ENCODE data around the gene ADARB2.

Gene ADARB2

DNA sequence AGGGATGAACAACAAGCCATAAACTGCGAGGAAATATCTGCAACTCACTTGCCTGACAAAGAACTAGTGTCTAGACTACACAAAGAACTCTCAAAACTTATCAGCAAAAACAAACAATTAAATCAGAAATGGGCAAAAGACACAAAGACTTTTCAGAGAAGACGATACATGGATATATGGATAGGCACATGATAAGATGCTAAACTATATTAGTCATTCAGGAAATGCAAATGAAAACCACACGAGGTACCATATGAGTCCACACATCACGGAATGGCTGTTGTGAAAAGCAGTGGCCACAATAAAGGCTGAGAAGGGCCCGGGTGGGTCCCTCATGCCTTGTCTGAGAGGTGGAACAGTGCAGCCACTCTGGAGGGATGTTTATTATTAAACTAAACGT, 413.4 kb downstream of the ADARB2 start:
- Histone ChIP-seq H3K27ac (ENCODE audit: low read depth, low read length) (no peak overlapping the region), H3F3A (ENCODE audit: control insufficient read depth, insufficient read depth) (no peaks in the 10 kb centered on the region), H3K4me1 (ENCODE audit: control insufficient read depth, low read length) (no peaks in the 10 kb centered on the region), H3K9me2 (replicated peaks; ENCODE audit: control insufficient read depth, low read length) (no peaks in the 10 kb centered on the region), H4K20me1 (ENCODE audit: control insufficient read depth, insufficient read depth, low read depth, low read length) (no peaks in the 10 kb centered on the region), H3K9me3 (ENCODE audit: control insufficient read depth, insufficient read depth, low read length) (peaks cover 5% of the 10 kb centered on the region; the same call in 1 of the 2 replicates), H3K27me3 (ENCODE audit: control insufficient read depth, low read length) (peaks cover 13% of the 10 kb centered on the region), H3K4me2 (ENCODE audit: low read length) (no peak overlapping the region), H3K4me3 (ENCODE audit: low read length) (no peak overlapping the region), H3K36me3 (ENCODE audit: control insufficient read depth, low read length) (no peaks in the 10 kb centered on the region), H3K79me2 (ENCODE audit: control insufficient read depth, low read length) (no peaks in the 10 kb centered on the region)
- TF ChIP-seq, protein P1, sequence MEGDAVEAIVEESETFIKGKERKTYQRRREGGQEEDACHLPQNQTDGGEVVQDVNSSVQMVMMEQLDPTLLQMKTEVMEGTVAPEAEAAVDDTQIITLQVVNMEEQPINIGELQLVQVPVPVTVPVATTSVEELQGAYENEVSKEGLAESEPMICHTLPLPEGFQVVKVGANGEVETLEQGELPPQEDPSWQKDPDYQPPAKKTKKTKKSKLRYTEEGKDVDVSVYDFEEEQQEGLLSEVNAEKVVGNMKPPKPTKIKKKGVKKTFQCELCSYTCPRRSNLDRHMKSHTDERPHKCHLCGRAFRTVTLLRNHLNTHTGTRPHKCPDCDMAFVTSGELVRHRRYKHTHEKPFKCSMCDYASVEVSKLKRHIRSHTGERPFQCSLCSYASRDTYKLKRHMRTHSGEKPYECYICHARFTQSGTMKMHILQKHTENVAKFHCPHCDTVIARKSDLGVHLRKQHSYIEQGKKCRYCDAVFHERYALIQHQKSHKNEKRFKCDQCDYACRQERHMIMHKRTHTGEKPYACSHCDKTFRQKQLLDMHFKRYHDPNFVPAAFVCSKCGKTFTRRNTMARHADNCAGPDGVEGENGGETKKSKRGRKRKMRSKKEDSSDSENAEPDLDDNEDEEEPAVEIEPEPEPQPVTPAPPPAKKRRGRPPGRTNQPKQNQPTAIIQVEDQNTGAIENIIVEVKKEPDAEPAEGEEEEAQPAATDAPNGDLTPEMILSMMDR (IDR thresholded peaks at IDR 0.05; ENCODE audit: low read depth, low read length, poor library complexity, severe bottlenecking), result no peak
- no peak for TF ChIP-seq EZH2phosphoT487 (IDR thresholded peaks at IDR 0.05; ENCODE audit: borderline replicate concordance, low read length)

DNA sequence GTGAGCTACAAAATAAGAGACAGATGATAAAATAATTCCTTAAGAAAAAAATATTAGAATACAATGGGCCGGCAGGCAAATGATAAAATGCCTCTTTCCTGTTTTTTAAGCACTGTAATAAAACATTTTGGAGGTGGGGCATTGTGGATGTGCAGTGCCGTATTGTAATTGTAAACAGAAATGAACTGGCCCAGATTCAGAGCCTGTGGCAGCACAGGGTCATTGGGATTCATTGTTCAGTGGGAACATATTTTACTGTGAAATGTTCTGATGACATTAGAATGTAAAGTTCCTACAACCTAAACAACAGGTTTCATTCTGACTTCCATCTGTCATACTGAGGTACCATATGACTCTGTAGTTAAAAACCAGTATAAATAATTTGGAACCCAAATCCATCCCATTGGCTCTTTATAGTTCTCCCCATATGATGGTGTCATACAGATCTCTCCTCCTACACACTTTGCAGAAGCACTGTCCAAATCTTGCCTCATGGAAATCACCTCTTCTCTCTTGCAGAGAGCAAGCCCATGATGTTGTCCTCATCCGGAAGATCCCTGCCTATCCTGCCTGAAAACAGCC, 416.5 kb downstream of the ADARB2 start:
- no peaks in the 10 kb centered on the region for H3K36me3 ChIP-seq (ENCODE audit: control insufficient read depth, low read length)
- TF ChIP-seq, protein P1 (IDR thresholded peaks at IDR 0.05; ENCODE audit: low read depth, low read length, poor library complexity, severe bottlenecking), result no peak
- no peak for TF ChIP-seq EZH2phosphoT487 (IDR thresholded peaks at IDR 0.05; ENCODE audit: borderline replicate concordance, low read length)

DNA sequence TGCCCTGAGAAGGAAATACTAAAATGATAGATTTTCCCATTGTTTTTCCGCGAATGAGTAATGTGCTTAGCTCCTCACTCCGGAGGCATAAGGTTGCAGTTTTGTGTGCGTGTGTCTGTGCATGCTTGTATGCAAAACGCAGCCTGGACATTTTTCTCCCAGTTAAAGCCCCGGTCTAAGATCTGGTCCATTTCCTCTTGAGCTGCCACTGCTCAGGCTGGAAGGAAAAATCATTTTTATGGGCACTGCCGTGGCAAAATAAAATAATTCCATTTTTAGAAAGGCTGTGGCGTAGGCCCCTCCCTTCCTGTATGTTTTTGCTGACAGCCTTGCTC, 420.5 kb downstream of the ADARB2 start:
- Histone ChIP-seq H3K4me3 (ENCODE audit: low read length) (no peak overlapping the region), H3K79me2 (ENCODE audit: control insufficient read depth, low read length) (no peaks in the 10 kb centered on the region), H3K9me2 (replicated peaks; ENCODE audit: control insufficient read depth, low read length) (no peaks in the 10 kb centered on the region), H3K9me3 (ENCODE audit: control insufficient read depth, insufficient read depth, low read length) (no peaks in the 10 kb centered on the region), H3F3A (ENCODE audit: control insufficient read depth, insufficient read depth) (no peaks in the 10 kb centered on the region), H3K36me3 (ENCODE audit: control insufficient read depth, low read length) (no peaks in the 10 kb centered on the region), H4K20me1 (ENCODE audit: control insufficient read depth, insufficient read depth, low read depth, low read length) (no peaks in the 10 kb centered on the region), H3K27me3 (ENCODE audit: control insufficient read depth, low read length) (no peaks in the 10 kb centered on the region; the same call in 1 of the 2 replicates), H3K4me2 (ENCODE audit: low read length) (no peak overlapping the region), H3K4me1 (ENCODE audit: control insufficient read depth, low read length) (no peaks in the 10 kb centered on the region), H3K27ac (ENCODE audit: low read depth, low read length) (no peak overlapping the region)
- TF ChIP-seq EZH2phosphoT487 (IDR thresholded peaks at IDR 0.05; ENCODE audit: borderline replicate concordance, low read length), result no peak
- TF ChIP-seq, protein P1 (IDR thresholded peaks at IDR 0.05; ENCODE audit: low read depth, low read length, poor library complexity, severe bottlenecking), result no peak

More for the DNA sequence above, 416.5 kb downstream of the ADARB2 start:
- Histone ChIP-seq H3K27ac (ENCODE audit: low read depth, low read length) (no peak overlapping the region), H3K4me1 (ENCODE audit: control insufficient read depth, low read length) (no peaks in the 10 kb centered on the region), H3K79me2 (ENCODE audit: control insufficient read depth, low read length) (no peaks in the 10 kb centered on the region), H3F3A (ENCODE audit: control insufficient read depth, insufficient read depth) (no peaks in the 10 kb centered on the region), H4K20me1 (ENCODE audit: control insufficient read depth, insufficient read depth, low read depth, low read length) (no peaks in the 10 kb centered on the region), H3K4me2 (ENCODE audit: low read length) (no peak overlapping the region), H3K4me3 (ENCODE audit: low read length) (no peak overlapping the region), H3K27me3 (ENCODE audit: control insufficient read depth, low read length) (peaks cover 13% of the 10 kb centered on the region), H3K9me2 (replicated peaks; ENCODE audit: control insufficient read depth, low read length) (no peaks in the 10 kb centered on the region), H3K9me3 (ENCODE audit: control insufficient read depth, insufficient read depth, low read length) (no peaks in the 10 kb centered on the region)

Measured in DOHH2 (cell line).